Endothelial cell (in vitro differentiated cells): ENCODE results near the gene MYPN. TPM values are rescaled to one million over a fixed set of nuclear protein-coding genes. Genes with fewer than 3 reads are reported as not detected.
"Not testable (repeated sequence)": the region's sequence is repeated elsewhere in the genome, so short reads cannot be mapped to it uniquely, and the experiment has no call there.

Experiments
- DNase-seq: peaks from one replicate; pipeline ENCODE4 v3.0.0; 2021; ENCODE audit warnings: low spot score
- H3K27ac Mint-ChIP-seq: one replicate; pipeline ENCODE4 v1.8.0; 2021; ENCODE audit warnings: mixed read lengths, inconsistent platforms; ENCODE audit not compliant: unreplicated experiment
- H3K27me3 Mint-ChIP-seq: one replicate; pipeline ENCODE4 v1.8.0; 2021; ENCODE audit warnings: mild to moderate bottlenecking, moderate library complexity, mixed read lengths, inconsistent platforms; ENCODE audit not compliant: unreplicated experiment
- H3K36me3 Mint-ChIP-seq: one replicate; pipeline ENCODE4 v1.8.0; 2021; ENCODE audit warnings: mild to moderate bottlenecking, low read depth, mixed read lengths, inconsistent platforms; ENCODE audit not compliant: unreplicated experiment
- H3K4me1 Mint-ChIP-seq: one replicate; pipeline ENCODE4 v1.8.0; 2021; ENCODE audit warnings: mild to moderate bottlenecking, mixed read lengths, inconsistent platforms; ENCODE audit not compliant: unreplicated experiment
- H3K4me3 Mint-ChIP-seq: one replicate; pipeline ENCODE4 v1.8.0; 2021; ENCODE audit warnings: mild to moderate bottlenecking, mixed read lengths, inconsistent platforms; ENCODE audit not compliant: unreplicated experiment
- H3K9me3 Mint-ChIP-seq: one replicate; pipeline ENCODE4 v1.8.0; 2021; ENCODE audit warnings: mixed read lengths, inconsistent platforms; ENCODE audit not compliant: unreplicated experiment
- CTCF ChIP-seq: fragments of 200-600 bp; sonication (generic); IDR thresholded peaks from one replicate; pipeline ENCODE4 v1.5.0; 2021; ENCODE audit warnings: antibody characterized with exemption; ENCODE audit not compliant: unreplicated experiment
- total RNA-seq: library from RNA; stranded (reverse); fragmentation: NEBNext Ultra II Directional; extraction: Animal tissue kit (Norgen Biotek cat#: 25700); gene quantifications from one replicate; pipeline ENCODE4 v1.2.1, GENCODE V29; 2021; ENCODE audit not compliant: unreplicated experiment

Gene MYPN
- total RNA-seq, 1 donor from 2014 or later = not detected

GRCh38 chr10:68153473-68154210, 44.4 kb downstream of the MYPN start:
- H3K9me3 Mint-ChIP-seq = no peaks in the 10 kb centered on the region
- no peak overlapping the region for H3K4me3 Mint-ChIP-seq
- no peaks in the 10 kb centered on the region for H3K4me1 Mint-ChIP-seq
- TF ChIP-seq CTCF = no peak
- no peaks in the 10 kb centered on the region for H3K36me3 Mint-ChIP-seq
- H3K27me3 Mint-ChIP-seq = no peaks in the 10 kb centered on the region
- DNase-seq = no peak
- H3K27ac Mint-ChIP-seq = no peak overlapping the region

GRCh38 chr10:68154211-68154497, 44.9 kb downstream of the MYPN start:
- no peak for TF ChIP-seq CTCF
- H3K4me1 Mint-ChIP-seq = no peaks in the 10 kb centered on the region
- no peak overlapping the region for H3K4me3 Mint-ChIP-seq
- H3K36me3 Mint-ChIP-seq = no peaks in the 10 kb centered on the region
- no peaks in the 10 kb centered on the region for H3K9me3 Mint-ChIP-seq
- H3K27me3 Mint-ChIP-seq = no peaks in the 10 kb centered on the region
- no peak overlapping the region for H3K27ac Mint-ChIP-seq
- DNase-seq = no peak

- Mint-ChIP-seq H3K27ac (no peak overlapping the region), H3K27me3 (no peaks in the 10 kb centered on the region), H3K9me3 (no peaks in the 10 kb centered on the region), H3K36me3 (no peaks in the 10 kb centered on the region), H3K4me3 (no peak overlapping the region), H3K4me1 (no peaks in the 10 kb centered on the region)
- TF ChIP-seq CTCF = no peak
- no peak for DNase-seq
Measured at GRCh38 chr10:68155615-68156210, 46.4 kb downstream of the MYPN start.

GRCh38 chr10:68156373-68157185, 47.3 kb downstream of the MYPN start:
- Mint-ChIP-seq H3K27me3 (no peaks in the 10 kb centered on the region), H3K9me3 (no peaks in the 10 kb centered on the region), H3K4me3 (no peak overlapping the region), H3K4me1 (no peaks in the 10 kb centered on the region), H3K27ac (no peak overlapping the region), H3K36me3 (no peaks in the 10 kb centered on the region)
- peak; percentile 82 for TF ChIP-seq CTCF
- peak; percentile 63 for DNase-seq

GRCh38 chr10:68157522-68157921, 48.2 kb downstream of the MYPN start:
- H3K27me3 Mint-ChIP-seq, H3K36me3 Mint-ChIP-seq, H3K27ac Mint-ChIP-seq: not testable (repeated sequence)

More at GRCh38 chr10:68157522-68157921, 48.2 kb downstream of the MYPN start:
- H3K4me1 Mint-ChIP-seq, H3K9me3 Mint-ChIP-seq, H3K4me3 Mint-ChIP-seq, DNase-seq: not testable (repeated sequence)
